Lower leg skin (tissue), 3 donors: ENCODE data around the gene CLMP.

Experiments used
- CTCF ChIP-seq, 3 donors: fragments of 450-650 bp; IDR thresholded peaks; one replicate each; pipeline ENCODE4 v1.5.1; 2016; ENCODE audit warnings: antibody characterized with exemption in 3 of 3, mild to moderate bottlenecking in 3 of 3, moderate library complexity in 2 of 3
- POLR2A ChIP-seq, 2 donors: fragments of 450-650 bp; IDR thresholded peaks; one replicate each; pipeline ENCODE4 v1.6.1; 2016 to 2017; ENCODE audit warnings: antibody characterized with exemption in 2 of 2, mild to moderate bottlenecking in 1 of 2, moderate library complexity in 1 of 2

- no peak for TF ChIP-seq POLR2A (IDR thresholded peaks at IDR 0.05)
- TF ChIP-seq CTCF (IDR thresholded peaks at IDR 0.05), result no peak
Measured at GRCh38 chr11:123241294-123241693, 46.2 kb upstream of the CLMP start.
